ENCODE measurements around the gene SPATA24. TPM values are rescaled to one million over a fixed set of nuclear protein-coding genes. Genes with fewer than 3 reads are reported as not detected.

The SPATA24 gene
- total and polyA plus RNA-seq, 2 experiments from 2014 or later, result 16.0 to 20.6 TPM

DNA sequence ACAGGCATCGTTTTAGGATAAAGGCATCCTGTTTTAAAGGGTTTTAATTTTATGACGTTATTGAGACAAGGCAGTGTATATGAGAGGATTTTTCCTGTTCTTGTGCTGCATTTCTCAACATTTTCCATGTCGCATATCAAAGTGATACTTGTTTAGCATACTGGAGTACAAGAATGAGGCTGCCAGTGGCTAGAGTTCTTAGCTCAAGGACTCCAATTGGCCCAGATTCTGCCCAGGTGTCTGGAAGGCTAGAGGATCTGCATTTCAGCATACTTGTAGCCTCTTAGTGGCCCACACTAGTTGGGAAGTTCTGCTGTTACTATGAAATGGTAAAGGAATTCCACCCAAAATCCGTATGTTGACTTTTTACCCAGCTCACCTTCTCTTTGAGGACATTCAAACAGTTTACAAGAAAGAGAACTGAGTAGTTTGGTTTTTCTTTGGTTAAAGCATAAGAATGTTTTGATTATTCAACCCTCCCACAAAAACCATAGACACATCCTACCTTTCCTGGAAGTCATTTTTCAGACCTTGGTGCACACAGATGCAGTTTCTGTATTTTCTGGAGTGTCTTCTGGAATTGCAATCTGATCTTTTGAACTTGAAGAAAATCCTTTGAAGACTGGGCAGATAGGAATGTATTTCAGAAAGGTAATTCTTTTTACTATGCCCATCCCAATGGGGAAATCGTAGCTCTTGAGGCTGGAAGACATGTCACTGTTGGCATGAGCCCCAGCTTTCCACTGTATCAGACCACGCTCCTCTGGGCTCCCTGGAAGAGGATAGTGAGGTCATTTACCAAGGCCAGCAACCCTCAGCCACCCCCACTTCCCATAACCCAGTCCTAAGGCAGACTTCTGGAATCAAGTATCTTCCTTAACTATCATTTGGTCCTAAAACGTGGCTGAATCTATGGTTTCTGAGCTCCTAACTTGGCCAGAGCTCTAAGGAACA lies 32.1 kb downstream of the SPATA24 start (continued):
- TF ChIP-seq ZNF462 (CRISPR knock-in tag; IDR thresholded peaks at IDR 0.05) (no peak), ETS1 (IDR thresholded peaks at IDR 0.05) (no peak)

- peaks cover 69% of the 10 kb centered on the region for H3K36me3 Mint-ChIP-seq (ENCODE audit: low read depth)
- TF ChIP-seq NANOG (IDR thresholded peaks at IDR 0.05; ENCODE audit: borderline replicate concordance), result no peak
- TF ChIP-seq CREB1 (CRISPR knock-in tag; IDR thresholded peaks at IDR 0.05; ENCODE audit: low read depth), result no peak
- no peak for TF ChIP-seq EZH2 (IDR thresholded peaks at IDR 0.05; ENCODE audit: low read depth, unreplicated experiment)
- no peak for TF ChIP-seq ZNF462 (CRISPR knock-in tag; IDR thresholded peaks at IDR 0.05)
Observed at GRCh38 chr5:139369181-139369580, 34.7 kb downstream of the SPATA24 start.

More at GRCh38 chr5:139369181-139369580, 34.7 kb downstream of the SPATA24 start:
- peaks cover 23% of the 10 kb centered on the region; the same call in 1 of the 2 replicates for H4K20me1 ChIP-seq (replicated peaks; ENCODE audit: insufficient read depth)
- H3K4me2 ChIP-seq, result no peak overlapping the region
- no peak overlapping the region for H3K4me3 ChIP-seq
- H3K9me2 ChIP-seq (ENCODE audit: insufficient read depth), result no peaks in the 10 kb centered on the region
- H3K27ac ChIP-seq (ENCODE audit: low read depth), result no peak overlapping the region
- no peaks in the 10 kb centered on the region for H3K27me3 ChIP-seq (ENCODE audit: insufficient read depth)
- Mint-ChIP-seq H3K27me3 (ENCODE audit: insufficient read depth, low read depth, poor library complexity) (peaks cover 5% of the 10 kb centered on the region), H3K27ac (no peak overlapping the region), H3K4me3 (no peak overlapping the region), H3K4me1 (no peaks in the 10 kb centered on the region; the same call in 2 of the 3 replicates), H3K9me3 (no peaks in the 10 kb centered on the region)
- H3K36me3 ChIP-seq (ENCODE audit: insufficient read depth), result peaks cover 61% of the 10 kb centered on the region
- peaks cover 16% of the 10 kb centered on the region for H3F3A ChIP-seq (replicated peaks; ENCODE audit: low read depth)
- DNase-seq (ENCODE audit: low spot score), result no peak
- H3K4me1 ChIP-seq (ENCODE audit: insufficient read depth), result no peaks in the 10 kb centered on the region
- no peak for ATAC-seq
- peaks cover 9% of the 10 kb centered on the region for H3K79me2 ChIP-seq (replicated peaks; ENCODE audit: insufficient read depth)
- H2AFZ ChIP-seq, result no peak overlapping the region

Data from GM23338 (cell line).